ENCODE measurements around the gene WRAP73. TPM values are rescaled to one million over a fixed set of nuclear protein-coding genes. Genes with fewer than 3 reads are reported as not detected.

Gene WRAP73
- total RNA-seq, 4 donors from 2014 or later = 16.4 to 33.7 (median 19.6) TPM

DNA sequence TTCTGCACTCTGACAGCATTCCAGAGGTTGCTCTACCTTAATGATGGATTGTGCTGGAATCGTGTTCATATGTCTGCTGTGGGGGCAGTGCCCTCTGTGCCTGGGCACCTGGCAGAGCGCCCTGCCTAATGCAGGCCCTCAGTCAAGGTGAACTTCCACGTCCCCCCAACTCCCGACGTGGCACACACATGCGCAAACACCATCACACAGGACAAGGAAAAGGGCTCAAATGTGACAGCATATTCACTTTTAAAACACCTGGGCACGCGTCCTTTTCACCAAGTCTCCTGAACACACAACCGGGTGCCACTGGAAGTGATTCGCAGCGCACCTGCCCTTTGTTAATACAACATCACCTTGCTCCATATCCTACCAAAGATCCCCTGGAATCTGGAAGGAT is 13.4 kb downstream of the WRAP73 start:
- no peaks in the 10 kb centered on the region for H3K27me3 ChIP-seq
- no peak overlapping the region for H3K27ac ChIP-seq
- H3K4me1 ChIP-seq = no peaks in the 10 kb centered on the region
- WGBS = 96% methylated on average over 11 of the region's 11 CpGs
- H3K4me3 ChIP-seq = no peak overlapping the region
- no peak for TF ChIP-seq POLR2A (IDR thresholded peaks at IDR 0.05)
- TF ChIP-seq POLR2AphosphoS5 (IDR thresholded peaks at IDR 0.05) = no peak
- no peak for TF ChIP-seq EP300 (IDR thresholded peaks at IDR 0.05)
- TF ChIP-seq, protein P1, sequence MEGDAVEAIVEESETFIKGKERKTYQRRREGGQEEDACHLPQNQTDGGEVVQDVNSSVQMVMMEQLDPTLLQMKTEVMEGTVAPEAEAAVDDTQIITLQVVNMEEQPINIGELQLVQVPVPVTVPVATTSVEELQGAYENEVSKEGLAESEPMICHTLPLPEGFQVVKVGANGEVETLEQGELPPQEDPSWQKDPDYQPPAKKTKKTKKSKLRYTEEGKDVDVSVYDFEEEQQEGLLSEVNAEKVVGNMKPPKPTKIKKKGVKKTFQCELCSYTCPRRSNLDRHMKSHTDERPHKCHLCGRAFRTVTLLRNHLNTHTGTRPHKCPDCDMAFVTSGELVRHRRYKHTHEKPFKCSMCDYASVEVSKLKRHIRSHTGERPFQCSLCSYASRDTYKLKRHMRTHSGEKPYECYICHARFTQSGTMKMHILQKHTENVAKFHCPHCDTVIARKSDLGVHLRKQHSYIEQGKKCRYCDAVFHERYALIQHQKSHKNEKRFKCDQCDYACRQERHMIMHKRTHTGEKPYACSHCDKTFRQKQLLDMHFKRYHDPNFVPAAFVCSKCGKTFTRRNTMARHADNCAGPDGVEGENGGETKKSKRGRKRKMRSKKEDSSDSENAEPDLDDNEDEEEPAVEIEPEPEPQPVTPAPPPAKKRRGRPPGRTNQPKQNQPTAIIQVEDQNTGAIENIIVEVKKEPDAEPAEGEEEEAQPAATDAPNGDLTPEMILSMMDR (IDR thresholded peaks at IDR 0.05) = no peak
- no peak for DNase-seq (ENCODE audit: low spot score in 2 of 2)
- peaks cover 92% of the 10 kb centered on the region for H3K36me3 ChIP-seq
- H3K9me3 ChIP-seq = no peaks in the 10 kb centered on the region

DNA sequence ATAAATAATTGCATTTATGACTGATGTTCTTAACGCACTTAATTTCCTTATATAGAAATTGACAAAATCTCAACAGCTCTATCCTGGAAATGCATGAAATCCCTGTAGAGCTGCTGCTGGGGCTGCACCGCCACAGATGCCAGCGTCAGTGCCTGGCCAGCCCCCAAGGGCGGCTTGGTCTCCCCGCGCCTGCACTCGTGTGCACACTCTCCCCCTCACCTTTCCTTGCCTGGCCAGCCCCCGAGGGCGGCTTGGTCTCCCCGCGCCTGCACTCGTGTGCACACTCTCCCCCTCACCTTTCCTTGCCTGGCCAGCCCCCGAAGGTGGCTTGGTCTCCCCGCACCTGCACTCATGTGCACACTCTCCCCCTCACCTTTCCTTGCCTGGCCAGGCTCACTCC is 13.8 kb downstream of the WRAP73 start:
- Histone ChIP-seq H3K27ac (no peak overlapping the region), H3K36me3 (peaks cover 92% of the 10 kb centered on the region), H3K4me3 (no peak overlapping the region), H3K4me1 (no peaks in the 10 kb centered on the region), H3K9me3 (no peaks in the 10 kb centered on the region), H3K27me3 (no peaks in the 10 kb centered on the region)
- TF ChIP-seq, protein P1 (IDR thresholded peaks at IDR 0.05) = no peak
- no peak for TF ChIP-seq POLR2AphosphoS5 (IDR thresholded peaks at IDR 0.05)
- TF ChIP-seq EP300 (IDR thresholded peaks at IDR 0.05) = no peak
- no peak for TF ChIP-seq POLR2A (IDR thresholded peaks at IDR 0.05)
- DNase-seq (ENCODE audit: low spot score in 2 of 2) = no peak
- 90% methylated on average over 14 of the region's 14 CpGs for WGBS

- no peaks in the 10 kb centered on the region for H3K27me3 ChIP-seq
- TF ChIP-seq, protein P1 (IDR thresholded peaks at IDR 0.05) = no peak
- no peak for TF ChIP-seq POLR2AphosphoS5 (IDR thresholded peaks at IDR 0.05)
- no peak for TF ChIP-seq EP300 (IDR thresholded peaks at IDR 0.05)
- TF ChIP-seq POLR2A (IDR thresholded peaks at IDR 0.05) = no peak
- H3K4me3 ChIP-seq = no peak overlapping the region
- DNase-seq (ENCODE audit: low spot score in 2 of 2) = no peak
- no peaks in the 10 kb centered on the region for H3K4me1 ChIP-seq
- H3K36me3 ChIP-seq = peaks cover 93% of the 10 kb centered on the region
- WGBS = 93% methylated on average over 22 of the region's 22 CpGs
- H3K27ac ChIP-seq = no peak overlapping the region
- H3K9me3 ChIP-seq = no peaks in the 10 kb centered on the region
Measured at GRCh38 chr1:3634059-3634800, 15.7 kb downstream of the WRAP73 start.

- Histone ChIP-seq H3K4me3 (no peak overlapping the region), H3K36me3 (peaks cover 100% of the 10 kb centered on the region), H3K27me3 (no peaks in the 10 kb centered on the region), H3K4me1 (no peaks in the 10 kb centered on the region), H3K9me3 (no peaks in the 10 kb centered on the region), H3K27ac (no peak overlapping the region)
- TF ChIP-seq EP300 (IDR thresholded peaks at IDR 0.05) = no peak
- no peak for DNase-seq (ENCODE audit: low spot score in 2 of 2)
- 93% methylated on average over 18 of the region's 28 CpGs for WGBS
Measured at GRCh38 chr1:3633344-3634058, 16.4 kb downstream of the WRAP73 start.

DNA sequence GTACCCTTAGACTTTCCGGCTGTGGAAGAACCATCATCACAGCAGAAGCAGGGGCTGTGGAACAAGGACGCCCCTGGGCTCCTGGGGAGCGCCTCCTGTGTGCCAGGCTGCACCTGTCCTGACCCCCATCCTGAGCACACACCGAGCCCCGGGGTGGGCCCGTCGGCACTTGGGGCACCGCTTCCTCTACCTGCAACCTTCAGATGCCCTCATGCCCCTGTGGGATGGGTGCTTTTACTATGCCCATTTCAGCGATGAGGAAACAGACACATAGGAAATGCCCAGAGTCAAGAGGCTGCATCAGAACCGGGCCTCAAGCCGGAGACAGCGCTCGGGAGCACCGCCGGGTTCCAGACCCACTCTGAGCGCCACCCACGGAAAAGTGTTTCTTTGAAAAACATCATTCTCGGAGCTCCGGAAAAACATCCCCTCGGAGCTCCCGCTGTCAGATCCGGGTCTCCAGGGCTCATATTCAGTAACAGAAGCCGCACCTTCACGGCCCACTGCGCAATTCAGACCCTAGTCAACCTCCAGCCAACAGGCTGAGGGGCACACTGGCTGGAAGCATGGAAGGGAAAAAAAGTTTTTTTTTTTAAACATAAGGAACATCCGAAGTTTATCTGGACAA is 17.1 kb downstream of the WRAP73 start:
- Histone ChIP-seq H3K27me3 (no peaks in the 10 kb centered on the region), H3K4me3 (no peak overlapping the region), H3K36me3 (peaks cover 100% of the 10 kb centered on the region), H3K9me3 (no peaks in the 10 kb centered on the region), H3K27ac (no peak overlapping the region), H3K4me1 (no peaks in the 10 kb centered on the region)
- TF ChIP-seq POLR2A (IDR thresholded peaks at IDR 0.05) (no peak), EP300 (IDR thresholded peaks at IDR 0.05) (no peak), POLR2AphosphoS5 (IDR thresholded peaks at IDR 0.05) (no peak)
- TF ChIP-seq, protein P1 (IDR thresholded peaks at IDR 0.05) = no peak
- no peak for DNase-seq (ENCODE audit: low spot score in 2 of 2)
- 95% methylated on average over 19 of the region's 26 CpGs for WGBS
